Chondrocyte (in vitro differentiated cells): Measurements from ENCODE around the gene MAN2A1. TPM values are rescaled to one million over a fixed set of nuclear protein-coding genes. Genes with fewer than 3 reads are reported as not detected.

Source experiments
- DNase-seq: peaks from one replicate; pipeline ENCODE4 v3.0.0; 2021; ENCODE audit warnings: mixed read lengths, low spot score
- H3K27ac Mint-ChIP-seq: one replicate; pipeline ENCODE4 v1.8.0; 2021; ENCODE audit warnings: mild to moderate bottlenecking, moderate library complexity, mixed read lengths; ENCODE audit not compliant: unreplicated experiment
- H3K27me3 Mint-ChIP-seq: 2 replicates; pipeline ENCODE4 v1.8.0; 2021; ENCODE audit warnings: low read depth, mixed read lengths
- H3K36me3 Mint-ChIP-seq: 2 replicates; pipeline ENCODE4 v1.8.0; 2021; ENCODE audit warnings: low read depth, mixed read lengths
- H3K4me1 Mint-ChIP-seq: 2 replicates; pipeline ENCODE4 v1.8.0; 2021; ENCODE audit warnings: low read depth, mild to moderate bottlenecking, mixed read lengths
- H3K4me3 Mint-ChIP-seq: one replicate; pipeline ENCODE4 v1.8.0; 2021; ENCODE audit warnings: mild to moderate bottlenecking, moderate library complexity, mixed read lengths; ENCODE audit not compliant: unreplicated experiment
- H3K9me3 Mint-ChIP-seq: 2 replicates; pipeline ENCODE4 v1.8.0; 2021; ENCODE audit warnings: low read depth, mixed read lengths
- CTCF ChIP-seq: fragments of 200-600 bp; sonication (generic); IDR thresholded peaks from 2 replicates; pipeline ENCODE4 v1.5.0; 2021; ENCODE audit warnings: antibody characterized with exemption, mild to moderate bottlenecking, moderate library complexity
- total RNA-seq: library from RNA; stranded (reverse); gene quantifications from 3 replicates; pipeline ENCODE4 v1.2.1, GENCODE V29; 2021

The MAN2A1 gene
- total RNA-seq, 1 donor from 2014 or later: 75.0 TPM

DNA sequence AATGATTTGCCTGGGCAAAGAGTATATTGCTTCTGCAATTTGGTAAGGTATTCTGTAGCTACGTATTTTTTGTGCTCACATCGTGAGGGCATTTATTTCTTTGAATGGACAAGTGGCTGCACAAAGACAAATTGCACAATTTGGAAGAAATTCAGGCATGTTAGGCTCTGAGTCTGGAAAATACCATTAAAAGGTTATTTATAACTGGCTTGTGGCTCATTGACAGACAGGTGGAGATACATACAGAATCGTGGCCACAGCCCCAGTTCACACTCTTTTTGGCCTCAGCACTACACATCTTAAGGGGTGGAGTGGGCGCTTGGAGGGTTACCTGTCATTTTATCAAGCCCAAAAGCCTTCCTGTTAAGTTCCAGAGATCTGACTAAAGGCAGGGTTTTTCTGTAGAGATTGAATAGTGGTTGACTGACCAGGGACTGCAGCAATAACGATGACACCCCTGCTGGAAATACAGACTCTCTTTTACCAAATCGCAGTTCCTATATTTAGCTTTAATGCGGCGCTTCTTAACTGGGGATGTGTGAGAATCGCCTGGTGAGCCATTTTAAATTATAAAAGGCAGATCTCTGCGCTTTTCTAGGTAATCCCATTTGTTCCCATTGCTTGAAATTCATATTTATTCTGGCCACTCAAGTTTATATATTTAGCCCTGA lies 14.7 kb downstream of the MAN2A1 start:
- Mint-ChIP-seq H3K27ac (peak overlapping the region; percentile 55), H3K4me3 (no peak overlapping the region), H3K36me3 (peaks cover 2% of the 10 kb centered on the region), H3K4me1 (peaks cover 49% of the 10 kb centered on the region), H3K27me3 (no peaks in the 10 kb centered on the region), H3K9me3 (no peaks in the 10 kb centered on the region)
- TF ChIP-seq CTCF: no peak
- DNase-seq: no peak

DNA sequence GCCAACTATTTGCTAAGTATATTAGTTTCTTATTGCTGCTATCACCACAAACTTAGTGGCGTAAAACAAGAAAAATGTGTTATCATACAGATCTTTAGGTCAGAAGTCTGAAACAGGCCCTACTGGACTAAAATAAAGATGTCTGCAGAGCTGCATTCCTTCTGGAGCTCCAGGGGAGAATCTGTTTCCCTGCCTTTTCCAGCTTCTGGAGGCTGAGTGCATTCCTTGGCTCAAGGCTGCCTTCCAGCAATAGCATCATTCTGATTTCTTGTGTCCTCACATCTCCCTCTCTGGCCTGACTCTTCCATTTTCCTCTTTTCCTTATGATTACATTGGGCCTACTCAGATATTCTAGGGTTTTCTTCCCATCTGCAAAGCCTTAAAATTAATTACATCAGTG lies 15.9 kb downstream of the MAN2A1 start:
- Mint-ChIP-seq H3K4me1 (peaks cover 43% of the 10 kb centered on the region), H3K9me3 (no peaks in the 10 kb centered on the region), H3K36me3 (peaks cover 2% of the 10 kb centered on the region), H3K4me3 (no peak overlapping the region), H3K27me3 (no peaks in the 10 kb centered on the region), H3K27ac (peak overlapping the region; percentile 55)
- no peak for TF ChIP-seq CTCF
- DNase-seq: no peak

DNA sequence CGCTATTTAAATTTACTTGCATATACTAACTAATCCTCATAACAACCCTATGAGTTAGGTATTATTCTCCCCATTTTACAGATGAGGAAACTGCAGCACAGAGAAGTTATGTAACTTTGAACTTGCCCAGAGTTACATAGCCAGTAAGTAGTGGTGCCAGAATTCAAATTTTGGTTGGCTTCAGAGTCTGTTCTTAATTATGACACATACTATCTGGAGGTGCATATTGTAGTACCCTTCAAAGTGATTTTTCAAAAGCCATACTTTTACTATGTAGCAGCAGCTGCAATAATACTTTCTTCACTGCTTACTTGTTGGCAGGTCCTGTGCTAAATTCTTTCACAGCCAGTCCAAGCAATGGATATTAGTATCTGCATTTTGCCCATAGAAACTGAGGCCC lies 16.4 kb downstream of the MAN2A1 start:
- H3K27ac Mint-ChIP-seq: peak overlapping the region; percentile 55
- no peak for DNase-seq
- H3K27me3 Mint-ChIP-seq: no peaks in the 10 kb centered on the region
- TF ChIP-seq CTCF: no peak
- no peak overlapping the region for H3K4me3 Mint-ChIP-seq
- H3K36me3 Mint-ChIP-seq: peaks cover 2% of the 10 kb centered on the region
- H3K9me3 Mint-ChIP-seq: no peaks in the 10 kb centered on the region
- peaks cover 41% of the 10 kb centered on the region for H3K4me1 Mint-ChIP-seq

DNA sequence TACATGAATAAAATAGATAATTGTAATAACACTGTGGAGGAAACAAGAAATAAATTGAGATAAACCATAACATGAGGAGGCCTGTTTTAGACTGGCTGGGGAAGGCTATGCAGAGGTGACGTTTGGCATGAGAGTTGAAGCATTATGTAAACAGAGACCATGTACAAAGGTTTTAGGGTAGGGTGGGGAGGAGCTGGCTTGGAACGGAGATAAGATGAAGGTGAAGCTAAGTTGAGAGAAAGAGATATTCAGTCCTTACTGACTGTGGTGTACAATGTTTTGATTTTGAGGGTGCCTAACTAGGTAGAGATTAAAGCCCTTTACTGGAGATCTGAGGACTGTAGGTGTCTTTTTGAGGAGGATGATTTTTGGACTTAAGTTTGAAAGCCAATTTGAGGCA lies 17.8 kb downstream of the MAN2A1 start:
- Mint-ChIP-seq H3K27me3 (no peaks in the 10 kb centered on the region), H3K9me3 (no peaks in the 10 kb centered on the region), H3K4me1 (peaks cover 39% of the 10 kb centered on the region), H3K36me3 (no peaks in the 10 kb centered on the region), H3K4me3 (no peak overlapping the region), H3K27ac (no peak overlapping the region)
- no peak for DNase-seq
- no peak for TF ChIP-seq CTCF

GRCh38 chr5:109708813-109709212 lies 19.1 kb downstream of the MAN2A1 start:
- H3K27me3 Mint-ChIP-seq: no peaks in the 10 kb centered on the region
- no peaks in the 10 kb centered on the region for H3K9me3 Mint-ChIP-seq
- peaks cover 42% of the 10 kb centered on the region for H3K4me1 Mint-ChIP-seq
- no peak overlapping the region for H3K27ac Mint-ChIP-seq
- TF ChIP-seq CTCF: no peak
- DNase-seq: no peak
- H3K36me3 Mint-ChIP-seq: peaks cover 2% of the 10 kb centered on the region
- H3K4me3 Mint-ChIP-seq: no peak overlapping the region
